Fibroblast of the aortic adventitia (primary cell): ENCODE results near the gene AGAP6. TPM values are rescaled to one million over a fixed set of nuclear protein-coding genes. Genes with fewer than 3 reads are reported as not detected.
A peak's percentile ranks its signal among the peaks of the same experiment; 100 is the strongest.
"Not testable (repeated sequence)": the region's sequence is repeated elsewhere in the genome, so short reads cannot be mapped to it uniquely, and the experiment has no call there.

Experiments used
- DNase-seq: peaks from one replicate; pipeline ENCODE4 v3.0.0-alpha.2; 2010; ENCODE audit warnings: low read depth
- H3K4me3 ChIP-seq: 2 replicates; pipeline ENCODE4 v1.5.1; 2011; ENCODE audit warnings: low read depth, mild to moderate bottlenecking, control low read depth, low read length, moderate library complexity
- CTCF ChIP-seq: IDR thresholded peaks from 2 replicates; pipeline ENCODE4 v1.5.1; 2011; ENCODE audit warnings: mild to moderate bottlenecking, low read length, control low read depth, inconsistent platforms; ENCODE audit not compliant: insufficient read depth
- total RNA-seq: library from RNA; depleted of rRNA; stranded (reverse); fragments of >200 nt; gene quantifications from 2 replicates; pipeline ENCODE4 v1.2.3, GENCODE V29; 2012; ENCODE audit warnings: low replicate concordance

AGAP6 gene
- total RNA-seq, 1 donor = 3.8 TPM

DNA sequence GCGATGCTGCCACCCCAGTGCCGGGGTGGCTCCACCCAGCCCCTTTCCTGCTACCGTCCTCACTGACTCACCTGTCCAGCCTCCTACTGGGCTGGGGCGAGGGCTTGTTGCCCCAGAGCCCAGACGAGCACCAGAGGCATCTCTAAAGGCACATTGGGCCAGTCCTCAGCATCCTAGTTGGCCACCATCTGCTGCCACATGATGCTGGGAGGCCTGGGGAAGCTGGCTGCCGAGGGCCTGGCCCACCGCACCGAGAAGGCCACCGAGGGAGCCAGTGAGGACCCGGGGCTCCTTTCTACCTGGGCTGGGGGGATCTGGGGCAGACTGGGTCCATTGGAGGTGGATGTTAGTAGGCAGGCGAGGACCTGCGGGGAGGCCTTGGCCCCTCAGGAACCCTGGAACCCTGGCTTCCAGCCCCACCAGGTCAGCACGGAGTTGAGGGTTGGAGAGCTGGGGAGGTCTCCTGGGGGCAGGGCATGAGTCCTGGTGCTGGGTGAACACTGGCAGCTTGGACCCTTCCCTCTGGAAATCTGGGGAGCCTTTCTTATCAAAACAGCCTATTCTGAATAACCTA is 32.3 kb downstream of the AGAP6 start:
- not testable (repeated sequence) for DNase-seq

DNA sequence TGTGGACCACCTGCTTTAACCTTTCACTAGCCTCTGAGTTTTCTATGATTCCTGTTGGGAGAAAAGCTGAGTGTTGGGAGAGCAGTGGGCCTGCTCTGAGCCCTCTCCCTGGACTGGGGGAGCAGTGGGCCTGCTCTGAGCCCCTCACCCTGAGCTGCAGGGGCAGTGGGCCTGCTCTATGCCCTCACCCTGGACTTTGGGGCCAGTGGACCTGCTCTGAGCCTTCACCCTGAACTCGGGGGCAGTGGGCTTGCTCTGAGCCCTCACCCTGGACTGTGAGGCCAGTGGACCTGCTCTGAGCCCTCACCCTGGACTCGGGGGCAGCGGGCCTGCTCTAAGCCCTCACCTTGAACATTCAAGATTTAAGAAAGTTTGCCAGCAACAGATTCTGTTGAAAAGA is 33.4 kb downstream of the AGAP6 start:
- no peak for TF ChIP-seq CTCF

More for the DNA sequence above, 32.3 kb downstream of the AGAP6 start:
- not testable (repeated sequence) for H3K4me3 ChIP-seq

GRCh38 chr10:50024716-50025383 is 36.6 kb downstream of the AGAP6 start:
- DNase-seq, H3K4me3 ChIP-seq: not testable (repeated sequence)

More for the DNA sequence above, 33.4 kb downstream of the AGAP6 start:
- no peak overlapping the region for H3K4me3 ChIP-seq
- DNase-seq = no peak

- no peak overlapping the region for H3K4me3 ChIP-seq
- no peak for DNase-seq
- TF ChIP-seq CTCF = no peak
Measured at GRCh38 chr10:50025627-50026026, 37.4 kb downstream of the AGAP6 start.

DNA sequence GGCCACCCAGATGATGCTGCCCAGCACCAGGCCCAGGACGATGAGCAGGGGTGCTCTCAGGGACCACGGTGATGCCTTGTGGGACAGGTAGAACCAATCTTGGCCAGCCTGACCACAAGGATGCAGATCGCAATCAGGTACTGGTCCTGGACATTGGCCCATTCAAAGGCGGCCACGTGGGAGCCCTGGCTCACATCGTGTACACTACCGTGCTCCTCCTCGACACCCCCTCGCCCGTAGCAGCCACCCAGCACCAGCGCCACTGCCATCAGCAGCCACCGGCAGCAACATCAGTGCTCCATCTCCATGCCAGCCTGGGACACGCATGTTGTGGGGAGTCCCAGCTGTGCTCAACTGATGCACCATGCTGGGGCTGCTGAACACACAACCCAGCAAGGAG is 39.0 kb downstream of the AGAP6 start:
- no peak for DNase-seq
- no peak overlapping the region for H3K4me3 ChIP-seq
- TF ChIP-seq CTCF = no peak

DNA sequence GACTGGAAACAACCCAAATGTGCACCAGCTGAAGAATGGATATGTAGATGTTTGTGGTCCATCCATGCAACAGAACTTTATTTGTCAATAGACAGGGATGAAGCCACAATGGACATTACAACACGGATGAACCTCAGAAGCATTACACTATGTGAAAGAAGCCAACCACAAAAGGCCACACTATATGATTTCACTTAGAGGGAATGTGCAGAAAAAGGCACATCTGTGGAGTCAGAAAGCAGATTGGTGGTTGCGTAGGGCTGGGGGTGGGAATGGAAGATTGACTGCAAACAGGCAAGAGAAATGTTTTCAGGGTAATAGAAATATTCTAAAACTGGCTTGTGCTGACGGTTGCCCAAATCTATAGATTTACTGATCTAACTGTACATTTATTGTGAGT is 45.3 kb downstream of the AGAP6 start:
- DNase-seq = peak; percentile 11
- H3K4me3 ChIP-seq = no peak overlapping the region
- no peak for TF ChIP-seq CTCF

DNA sequence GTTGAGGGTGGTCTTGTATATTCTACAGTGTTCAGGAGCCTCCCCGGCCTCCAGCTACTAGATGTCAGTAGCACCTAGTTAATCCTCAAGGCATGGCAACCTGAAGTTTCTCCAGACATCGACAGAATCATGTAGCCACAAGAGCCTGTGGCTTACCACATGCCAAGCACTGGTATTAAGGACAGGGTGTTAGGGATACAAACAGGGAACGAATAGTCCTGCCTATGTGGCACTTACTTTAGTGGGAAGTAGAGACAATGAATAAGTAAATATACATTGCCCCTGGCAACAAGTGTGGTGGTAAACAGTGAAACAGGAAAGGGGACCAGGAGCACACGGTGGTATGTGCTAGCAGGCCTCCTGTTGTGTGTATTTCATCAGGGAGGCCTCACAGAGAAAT is 47.1 kb downstream of the AGAP6 start:
- not testable (repeated sequence) for DNase-seq, H3K4me3 ChIP-seq

GRCh38 chr10:50044941-50045664 is 56.9 kb downstream of the AGAP6 start:
- no peak overlapping the region for H3K4me3 ChIP-seq
- TF ChIP-seq CTCF = no peak
- no peak for DNase-seq

GRCh38 chr10:50046457-50046856 is 58.3 kb downstream of the AGAP6 start:
- H3K4me3 ChIP-seq, DNase-seq: not testable (repeated sequence)

DNA sequence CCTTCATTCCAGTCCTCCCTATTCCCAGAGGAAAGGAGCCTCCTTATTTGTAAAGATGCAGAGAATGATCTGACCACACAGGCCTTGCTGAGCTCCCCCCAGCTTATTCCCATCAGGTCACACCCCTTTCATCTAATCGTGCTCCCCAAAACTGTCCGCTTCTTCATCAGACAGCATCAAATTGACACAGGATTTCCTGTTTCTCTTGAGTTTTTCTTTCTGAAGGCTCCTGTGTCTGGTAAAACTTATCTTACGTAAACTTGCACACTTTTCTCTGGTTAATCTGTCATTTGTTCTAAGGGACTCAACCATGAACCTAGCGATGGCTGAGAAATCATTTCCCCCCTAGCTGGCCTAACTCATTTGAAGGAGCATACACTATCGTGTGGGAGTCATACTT is 59.4 kb downstream of the AGAP6 start:
- DNase-seq, H3K4me3 ChIP-seq: not testable (repeated sequence)

DNA sequence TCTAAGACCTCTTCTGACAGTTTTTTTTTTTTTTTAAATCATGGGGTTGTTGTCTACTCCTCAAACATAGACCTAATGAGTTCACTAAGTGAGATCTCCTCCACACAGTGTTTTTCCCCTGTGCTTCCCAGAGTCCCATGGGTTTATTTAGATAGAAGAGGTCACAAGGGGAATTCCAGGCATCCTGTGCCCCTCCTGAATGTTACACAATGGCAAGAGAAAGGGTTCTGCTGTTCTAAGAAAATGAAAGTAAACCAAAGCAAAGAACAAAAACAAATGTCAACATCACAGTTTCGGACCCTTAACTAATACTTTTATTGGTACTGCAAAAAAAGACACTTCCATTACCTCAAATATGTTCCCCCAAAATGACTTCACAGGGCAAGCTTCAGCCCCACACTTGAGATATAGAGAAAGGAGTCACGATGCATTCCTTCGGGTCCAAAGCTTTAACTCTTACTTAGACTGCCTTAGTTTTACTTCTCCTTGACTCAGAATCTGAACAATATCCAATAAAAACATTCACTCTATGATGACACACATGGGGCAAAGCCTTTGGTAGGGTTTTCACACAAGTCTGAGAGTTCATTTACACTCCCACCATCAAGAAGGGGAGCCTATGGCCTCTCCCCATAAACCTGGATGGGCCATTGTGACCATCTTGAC is 63.9 kb downstream of the AGAP6 start:
- peak; percentile 74 for DNase-seq
- H3K4me3 ChIP-seq = not testable (repeated sequence)
